Cardiac atrium fibroblast (primary cell): ENCODE measurements around the gene POT1. TPM values are rescaled to one million over a fixed set of nuclear protein-coding genes. Genes with fewer than 3 reads are reported as not detected.

Experiments used
- total RNA-seq: library from RNA; depleted of rRNA; stranded (reverse); fragments of >200 nt; gene quantifications from 2 replicates; pipeline ENCODE4 v1.2.3, GENCODE V29; 2015

The POT1 gene, protein sequence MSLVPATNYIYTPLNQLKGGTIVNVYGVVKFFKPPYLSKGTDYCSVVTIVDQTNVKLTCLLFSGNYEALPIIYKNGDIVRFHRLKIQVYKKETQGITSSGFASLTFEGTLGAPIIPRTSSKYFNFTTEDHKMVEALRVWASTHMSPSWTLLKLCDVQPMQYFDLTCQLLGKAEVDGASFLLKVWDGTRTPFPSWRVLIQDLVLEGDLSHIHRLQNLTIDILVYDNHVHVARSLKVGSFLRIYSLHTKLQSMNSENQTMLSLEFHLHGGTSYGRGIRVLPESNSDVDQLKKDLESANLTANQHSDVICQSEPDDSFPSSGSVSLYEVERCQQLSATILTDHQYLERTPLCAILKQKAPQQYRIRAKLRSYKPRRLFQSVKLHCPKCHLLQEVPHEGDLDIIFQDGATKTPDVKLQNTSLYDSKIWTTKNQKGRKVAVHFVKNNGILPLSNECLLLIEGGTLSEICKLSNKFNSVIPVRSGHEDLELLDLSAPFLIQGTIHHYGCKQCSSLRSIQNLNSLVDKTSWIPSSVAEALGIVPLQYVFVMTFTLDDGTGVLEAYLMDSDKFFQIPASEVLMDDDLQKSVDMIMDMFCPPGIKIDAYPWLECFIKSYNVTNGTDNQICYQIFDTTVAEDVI
- 18.6 and 21.5 TPM in 2 replicates for total RNA-seq

DNA sequence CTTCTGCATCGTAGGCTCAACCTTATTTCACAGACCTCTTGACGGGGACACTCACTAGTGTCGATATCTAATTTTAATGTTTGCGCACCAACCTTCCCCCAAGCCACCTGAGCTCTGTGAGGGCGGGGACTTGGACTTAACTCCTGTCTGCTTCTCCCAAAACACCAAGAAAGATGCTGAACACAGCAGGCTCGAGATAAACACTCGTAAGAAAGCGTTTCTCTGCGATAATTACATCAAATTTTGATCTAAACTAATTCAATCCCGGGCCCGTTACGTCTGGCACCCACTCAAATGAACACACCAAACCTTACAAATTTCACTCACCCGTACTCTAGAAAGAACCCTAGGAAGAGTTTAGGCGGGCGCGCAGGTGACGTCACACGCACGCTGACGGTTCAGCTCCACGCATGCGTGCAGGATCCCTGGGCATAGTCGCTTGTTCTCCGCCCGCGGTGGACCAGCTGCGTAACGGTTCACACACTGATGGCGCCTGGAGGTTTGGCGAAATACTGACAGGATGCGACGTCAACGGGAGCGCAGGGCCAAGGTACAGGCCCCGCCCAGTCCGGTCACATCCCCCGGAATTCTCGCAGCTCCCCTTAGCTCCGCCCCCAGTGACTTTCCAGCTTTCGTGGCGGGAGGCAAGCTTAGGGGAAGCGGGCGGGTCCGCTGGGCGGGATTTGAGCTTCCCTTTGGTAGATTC, at the start of gene POT1:
Gene POT1 (minus strand): TSS at position 359 of the 706 bp plus-strand sequence. CDS start 32,652 bp downstream, outside the sequence.

Other genes starting within 250 kb of the POT1 start
- 0.36 TPM in 1 of 2 replicates, not detected in the other for gene GPR37, start 164.0 kb downstream of the POT1 start, total RNA-seq